GM21367 (cell line): ENCODE data around the gene STK25.
"Not testable (repeated sequence)": the region's sequence is repeated elsewhere in the genome, so short reads cannot be mapped to it uniquely, and the experiment has no call there.

Source experiments
- ATAC-seq: cut with Tn5 transposase; IDR thresholded peaks from one replicate; pipeline ENCODE4 v1.9.1; 2021; ENCODE audit not compliant: unreplicated experiment

The STK25 gene

GRCh38 chr2:241540401-241540770 lies 32.0 kb upstream of the STK25 start:
- ATAC-seq = no peak

DNA sequence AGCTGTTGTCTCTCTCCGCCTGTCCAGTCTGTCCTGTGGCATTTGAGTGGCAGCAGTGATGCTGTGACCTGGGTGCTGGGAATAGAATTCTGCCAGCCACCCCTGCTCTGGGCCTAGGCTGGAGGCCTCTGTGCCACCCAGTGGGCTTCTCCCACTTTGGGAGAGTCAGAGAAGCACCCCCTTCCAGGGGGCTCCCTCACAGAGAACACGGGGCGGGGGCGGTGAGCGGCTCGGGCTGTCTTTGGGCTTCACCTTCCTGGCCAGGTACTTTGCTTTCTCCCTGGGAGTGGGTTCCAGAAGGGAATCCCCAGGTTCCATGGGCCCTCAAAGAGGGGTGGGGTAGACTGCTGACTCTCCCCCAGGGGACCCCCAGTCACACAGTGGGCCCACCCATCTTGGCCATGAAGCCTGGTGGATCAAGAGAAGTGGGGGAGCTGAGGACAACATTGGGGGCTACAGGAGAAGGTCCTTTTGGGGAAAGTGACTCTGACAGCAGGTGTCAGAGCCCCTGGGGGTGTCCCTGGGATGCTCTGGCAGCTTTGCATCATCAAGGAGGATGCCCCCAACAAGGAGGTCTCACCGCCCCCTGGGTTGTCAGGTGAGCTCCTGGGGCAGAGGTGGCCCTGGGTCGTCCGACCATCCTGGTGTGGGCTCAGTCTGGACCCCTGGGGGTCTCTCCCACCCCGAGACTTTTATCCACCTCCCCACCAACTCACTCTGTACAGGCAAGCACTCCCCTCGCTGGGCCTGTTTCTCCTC lies 31.4 kb upstream of the STK25 start:
- no peak for ATAC-seq

- ATAC-seq = no peak
Measured at GRCh38 chr2:241538838-241539615, 30.6 kb upstream of the STK25 start.

GRCh38 chr2:241535871-241536655 lies 27.7 kb upstream of the STK25 start:
- ATAC-seq = no peak

DNA sequence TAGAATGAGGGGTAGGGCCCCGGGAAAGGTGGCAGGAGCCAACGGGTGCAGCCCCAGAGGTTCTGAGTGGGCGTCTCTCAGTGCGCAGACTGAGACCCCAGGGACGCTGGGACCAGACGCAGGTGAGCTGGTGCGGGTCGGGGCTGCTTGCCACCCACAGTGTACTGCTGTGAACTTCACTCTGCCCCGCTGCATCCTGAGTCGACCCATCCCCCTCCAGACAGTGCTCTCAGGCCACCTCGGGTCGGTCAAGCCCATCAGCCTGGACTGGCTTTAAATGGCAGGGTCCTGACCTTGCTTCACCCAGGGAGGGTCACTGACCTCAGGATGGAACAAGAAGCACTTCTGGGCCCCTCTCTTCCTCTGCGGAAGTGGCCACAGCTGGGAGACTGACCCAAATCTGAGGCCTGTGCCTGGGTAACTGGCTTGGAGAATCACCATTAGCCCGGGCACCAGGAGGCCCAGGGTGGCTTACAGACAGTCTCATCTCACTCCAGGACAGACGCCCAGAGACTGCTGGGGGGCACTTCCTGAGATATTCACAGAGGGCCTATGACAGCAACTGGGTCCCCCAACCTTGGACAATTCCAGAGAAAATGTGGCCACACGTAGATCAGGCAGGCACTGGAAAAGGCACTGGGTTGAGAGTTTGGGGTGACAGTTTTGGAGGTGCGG lies 26.5 kb upstream of the STK25 start:
- ATAC-seq = no peak

DNA sequence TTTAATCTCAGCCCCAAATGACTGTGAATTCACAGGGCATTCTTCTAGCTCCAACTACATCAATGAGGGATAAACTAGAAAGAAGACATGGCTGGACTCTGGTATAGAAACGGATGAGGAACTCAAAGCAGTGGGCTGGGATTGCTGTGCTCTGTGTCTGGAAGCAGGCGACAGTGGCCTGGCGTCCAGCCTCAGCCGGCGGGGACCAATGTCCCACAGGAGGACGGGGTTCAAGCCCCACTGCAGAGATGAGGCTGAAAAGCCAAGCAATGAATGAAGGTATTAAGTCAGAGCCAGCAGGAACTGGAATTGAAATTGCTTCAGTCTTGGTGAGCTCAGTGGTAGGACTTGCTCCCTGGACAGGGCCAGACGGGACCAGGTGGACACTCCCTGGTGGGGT lies 25.9 kb upstream of the STK25 start:
- ATAC-seq = no peak

DNA sequence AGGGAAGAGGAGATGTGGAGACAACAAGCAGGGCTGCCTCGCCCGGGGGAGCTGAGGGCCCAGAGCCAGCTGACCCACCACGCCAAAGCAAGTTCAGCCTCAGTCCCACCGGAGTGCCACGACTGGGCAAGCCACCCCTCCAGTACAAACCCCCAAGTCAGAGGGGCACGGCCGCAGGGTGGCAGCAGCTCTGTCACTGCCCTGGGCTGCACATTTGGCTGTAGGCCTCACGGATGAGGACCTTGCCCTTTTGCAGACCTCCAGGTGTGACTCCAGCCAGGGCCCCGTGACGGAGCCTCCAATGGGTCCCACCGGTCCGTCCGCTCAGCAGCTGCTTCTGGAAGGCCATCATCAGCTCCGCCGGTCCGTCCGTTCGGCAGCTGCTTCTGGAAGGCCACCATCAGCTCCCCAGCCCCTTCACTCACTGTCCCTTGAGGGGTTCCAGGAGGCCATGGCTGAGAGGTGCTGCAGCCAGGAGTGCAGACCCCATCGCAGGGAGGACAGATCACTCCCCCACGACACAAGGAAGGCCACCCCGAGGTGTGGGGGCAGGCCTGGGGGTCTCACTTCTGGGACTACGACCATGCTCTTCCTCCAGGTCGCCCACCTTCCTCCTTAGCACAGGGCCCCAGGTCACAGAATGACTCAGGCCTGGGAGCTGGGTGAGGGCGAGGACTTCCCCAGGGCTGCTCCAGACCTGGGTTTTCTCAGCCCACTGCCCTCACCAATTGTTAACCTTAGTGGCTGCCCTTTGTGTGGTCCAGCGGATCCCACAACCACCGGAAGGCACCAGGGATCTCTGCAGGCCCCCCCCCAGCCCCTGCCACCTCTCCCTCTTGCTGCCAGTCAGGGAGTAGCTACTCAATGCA lies 24.6 kb upstream of the STK25 start:
- no peak for ATAC-seq

- ATAC-seq = no peak
Measured at GRCh38 chr2:241532168-241532567, 23.8 kb upstream of the STK25 start.

DNA sequence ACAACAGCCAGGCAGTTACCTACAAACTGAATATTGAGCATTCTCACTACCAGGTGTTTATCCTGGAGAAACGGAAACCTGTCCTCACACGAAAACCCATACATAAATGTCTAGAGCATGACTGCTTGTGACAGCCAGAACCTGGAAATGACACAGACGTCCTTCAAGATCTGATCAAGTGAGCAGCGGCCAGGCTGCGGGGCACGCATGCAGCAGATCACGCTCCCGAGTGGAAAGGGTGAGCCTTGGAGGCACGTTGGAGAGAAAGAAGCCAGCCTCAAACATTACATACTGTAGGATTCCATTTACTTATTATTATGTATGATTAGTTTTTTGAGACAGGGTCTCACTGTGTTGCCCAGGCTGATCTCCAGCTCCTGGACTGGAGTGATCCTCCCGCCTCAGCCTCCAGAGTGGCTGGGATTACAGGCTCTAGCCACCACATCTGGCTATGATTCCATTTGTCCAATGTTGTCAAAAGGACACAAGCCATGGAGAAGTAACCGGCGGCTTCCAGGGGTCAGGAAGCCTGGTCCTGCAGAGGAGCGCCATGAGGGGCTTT lies 22.9 kb upstream of the STK25 start:
- ATAC-seq = no peak

GRCh38 chr2:241530571-241530970 lies 22.2 kb upstream of the STK25 start:
- no peak for ATAC-seq

- ATAC-seq = not testable (repeated sequence)
Measured at GRCh38 chr2:241525818-241526780, 17.7 kb upstream of the STK25 start.

GRCh38 chr2:241522477-241522876 lies 14.1 kb upstream of the STK25 start:
- no peak for ATAC-seq

GRCh38 chr2:241519669-241520068 lies 11.3 kb upstream of the STK25 start:
- no peak for ATAC-seq

- no peak for ATAC-seq
Measured at GRCh38 chr2:241517297-241517696, 8.9 kb upstream of the STK25 start.

DNA sequence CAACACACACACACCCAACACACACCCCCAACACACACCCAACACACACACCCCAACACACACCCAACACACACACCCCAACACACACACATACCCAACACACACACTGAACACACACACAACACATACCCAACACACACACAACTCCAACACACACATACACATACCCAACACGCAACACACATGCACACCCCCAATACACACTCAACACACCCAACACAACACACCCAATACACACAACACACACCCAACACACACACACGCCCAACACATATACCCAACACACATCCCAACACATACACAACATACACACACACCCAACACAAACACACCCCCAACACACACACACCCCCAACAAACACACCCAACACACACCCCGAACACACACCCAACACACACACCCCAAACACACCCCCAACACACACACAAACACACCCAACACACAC lies 8.2 kb upstream of the STK25 start:
- no peak for ATAC-seq

- no peak for ATAC-seq
Measured at GRCh38 chr2:241514986-241515737, 6.8 kb upstream of the STK25 start.

DNA sequence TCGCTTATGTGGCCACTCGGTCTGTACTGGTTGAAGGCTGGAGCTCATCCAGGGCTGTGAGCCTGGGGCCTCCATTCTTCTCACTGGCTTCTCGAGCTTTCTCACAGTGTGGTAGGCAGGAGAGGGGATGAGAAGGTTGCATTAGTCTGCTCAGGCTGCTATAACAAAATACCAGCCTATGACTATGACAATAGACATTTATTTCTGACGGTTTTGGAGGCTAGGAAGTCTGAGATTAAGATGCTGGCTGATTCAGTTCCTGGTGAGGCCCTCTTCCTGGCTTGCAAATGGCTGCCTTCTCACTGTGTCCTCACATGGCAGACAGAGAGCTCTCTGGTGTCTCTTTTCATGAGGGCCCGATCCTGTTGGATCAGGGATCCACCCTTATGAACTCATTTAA lies 6.2 kb upstream of the STK25 start:
- ATAC-seq = no peak
